ENCODE results near the gene SNTG2.

DNA sequence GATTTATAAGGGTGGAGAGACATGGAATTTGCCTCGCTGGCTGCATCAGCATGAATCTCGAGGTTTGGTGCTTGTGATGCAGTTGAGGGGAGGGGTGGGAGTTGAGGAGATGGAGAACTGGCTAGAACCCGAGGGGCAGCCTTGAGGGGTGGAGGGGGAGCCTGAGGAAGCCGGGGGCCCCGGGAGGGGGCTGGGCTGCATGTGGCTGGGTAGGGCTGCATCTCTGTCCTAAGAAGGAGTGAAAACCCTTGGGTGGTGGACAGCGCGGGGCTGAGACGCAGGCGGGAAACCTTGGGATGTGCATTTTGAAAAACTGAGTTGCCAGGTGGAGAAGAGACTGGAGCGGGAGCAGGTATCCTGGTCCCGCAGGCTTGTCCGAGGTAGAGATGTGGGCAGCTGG, 64.2 kb downstream of the SNTG2 start:
- TF ChIP-seq, protein P1, sequence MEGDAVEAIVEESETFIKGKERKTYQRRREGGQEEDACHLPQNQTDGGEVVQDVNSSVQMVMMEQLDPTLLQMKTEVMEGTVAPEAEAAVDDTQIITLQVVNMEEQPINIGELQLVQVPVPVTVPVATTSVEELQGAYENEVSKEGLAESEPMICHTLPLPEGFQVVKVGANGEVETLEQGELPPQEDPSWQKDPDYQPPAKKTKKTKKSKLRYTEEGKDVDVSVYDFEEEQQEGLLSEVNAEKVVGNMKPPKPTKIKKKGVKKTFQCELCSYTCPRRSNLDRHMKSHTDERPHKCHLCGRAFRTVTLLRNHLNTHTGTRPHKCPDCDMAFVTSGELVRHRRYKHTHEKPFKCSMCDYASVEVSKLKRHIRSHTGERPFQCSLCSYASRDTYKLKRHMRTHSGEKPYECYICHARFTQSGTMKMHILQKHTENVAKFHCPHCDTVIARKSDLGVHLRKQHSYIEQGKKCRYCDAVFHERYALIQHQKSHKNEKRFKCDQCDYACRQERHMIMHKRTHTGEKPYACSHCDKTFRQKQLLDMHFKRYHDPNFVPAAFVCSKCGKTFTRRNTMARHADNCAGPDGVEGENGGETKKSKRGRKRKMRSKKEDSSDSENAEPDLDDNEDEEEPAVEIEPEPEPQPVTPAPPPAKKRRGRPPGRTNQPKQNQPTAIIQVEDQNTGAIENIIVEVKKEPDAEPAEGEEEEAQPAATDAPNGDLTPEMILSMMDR (IDR thresholded peaks at IDR 0.05), result no peak
- no peak for TF ChIP-seq POLR2A (IDR thresholded peaks at IDR 0.05)
- TF ChIP-seq EP300 (IDR thresholded peaks at IDR 0.05), result no peak
